ENCODE data around the gene MBNL1. TPM values are rescaled to one million over a fixed set of nuclear protein-coding genes. Genes with fewer than 3 reads are reported as not detected.

The MBNL1 gene
- total RNA-seq, 6 donors from 2014 or later: 231 to 506 (median 357) TPM

DNA sequence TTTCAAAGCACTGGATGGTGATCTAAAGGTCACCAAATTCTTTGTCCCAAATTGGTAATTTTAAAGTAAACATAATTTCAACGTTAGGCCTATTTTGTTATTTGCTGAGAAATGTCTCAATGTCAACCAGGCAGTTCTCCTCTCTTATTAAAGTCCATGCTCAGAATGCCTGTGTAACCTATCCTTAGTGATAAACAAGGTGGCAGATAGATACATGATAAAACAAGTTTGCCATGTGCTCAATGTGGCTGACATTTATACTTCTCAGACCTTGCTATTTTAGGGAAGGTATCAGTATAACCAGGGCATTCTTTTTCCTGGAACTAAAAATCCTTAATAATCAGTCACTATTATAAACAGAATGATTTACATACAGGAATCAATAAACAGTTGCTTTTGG lies 8.5 kb downstream of the MBNL1 start:
- Histone ChIP-seq H3K9me3 (no peaks in the 10 kb centered on the region), H3K4me3 (no peak overlapping the region), H3K36me3 (no peaks in the 10 kb centered on the region), H3K27ac (peak overlapping the region in 2 of 4 donors; percentile 12 to 13), H3K4me1 (peaks cover 77 to 93% (median 85%) of the 10 kb centered on the region in 4 donors), H3K27me3 (no peaks in the 10 kb centered on the region)
- DNase-seq (no peak), ATAC-seq (ENCODE audit: low FRiP score in 2 of 2) (no peak)
- TF ChIP-seq EP300 (IDR thresholded peaks at IDR 0.05) (no peak), POLR2A (IDR thresholded peaks at IDR 0.05) (no peak), POLR2AphosphoS5 (IDR thresholded peaks at IDR 0.05) (no peak)
- TF ChIP-seq, protein P1, sequence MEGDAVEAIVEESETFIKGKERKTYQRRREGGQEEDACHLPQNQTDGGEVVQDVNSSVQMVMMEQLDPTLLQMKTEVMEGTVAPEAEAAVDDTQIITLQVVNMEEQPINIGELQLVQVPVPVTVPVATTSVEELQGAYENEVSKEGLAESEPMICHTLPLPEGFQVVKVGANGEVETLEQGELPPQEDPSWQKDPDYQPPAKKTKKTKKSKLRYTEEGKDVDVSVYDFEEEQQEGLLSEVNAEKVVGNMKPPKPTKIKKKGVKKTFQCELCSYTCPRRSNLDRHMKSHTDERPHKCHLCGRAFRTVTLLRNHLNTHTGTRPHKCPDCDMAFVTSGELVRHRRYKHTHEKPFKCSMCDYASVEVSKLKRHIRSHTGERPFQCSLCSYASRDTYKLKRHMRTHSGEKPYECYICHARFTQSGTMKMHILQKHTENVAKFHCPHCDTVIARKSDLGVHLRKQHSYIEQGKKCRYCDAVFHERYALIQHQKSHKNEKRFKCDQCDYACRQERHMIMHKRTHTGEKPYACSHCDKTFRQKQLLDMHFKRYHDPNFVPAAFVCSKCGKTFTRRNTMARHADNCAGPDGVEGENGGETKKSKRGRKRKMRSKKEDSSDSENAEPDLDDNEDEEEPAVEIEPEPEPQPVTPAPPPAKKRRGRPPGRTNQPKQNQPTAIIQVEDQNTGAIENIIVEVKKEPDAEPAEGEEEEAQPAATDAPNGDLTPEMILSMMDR (IDR thresholded peaks at IDR 0.05): no peak
- 14 to 17% methylated on average over 1 of the region's 1 CpG for WGBS, 2 donors

DNA sequence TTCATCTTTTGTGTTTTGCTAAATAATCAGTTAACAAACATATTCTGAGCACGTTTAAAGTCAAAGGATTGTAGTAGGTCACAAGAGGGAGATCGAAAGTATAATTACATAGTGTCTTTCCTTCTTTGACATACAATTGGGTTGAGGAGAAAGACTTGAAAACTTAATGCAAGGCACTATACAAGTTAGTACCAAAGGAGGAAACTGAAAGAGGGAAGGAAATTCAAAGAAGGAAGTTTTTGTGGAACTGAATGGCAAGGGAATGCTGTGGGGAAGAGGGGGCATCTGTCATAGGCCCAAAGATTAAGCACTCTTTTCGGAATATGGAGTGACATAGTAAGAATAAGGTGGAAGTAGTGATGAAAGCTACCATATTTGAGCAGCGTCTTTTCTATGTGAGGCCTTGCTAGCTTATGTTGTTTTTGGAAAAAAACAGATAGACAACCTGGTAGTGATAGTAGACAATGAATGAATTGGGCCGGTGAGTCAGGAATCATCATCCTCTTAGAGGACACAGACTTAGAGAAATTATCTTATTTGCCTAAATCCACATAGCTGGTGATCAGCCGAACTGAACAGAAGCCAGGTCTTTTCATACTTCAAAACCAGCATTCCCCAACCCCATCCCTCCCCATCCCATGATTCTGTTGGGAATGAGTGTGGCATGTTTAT lies 10.2 kb downstream of the MBNL1 start:
- Histone ChIP-seq H3K27me3 (no peaks in the 10 kb centered on the region), H3K27ac (peak overlapping the region in 1 of 4 donors; percentile 27), H3K36me3 (no peaks in the 10 kb centered on the region), H3K9me3 (no peaks in the 10 kb centered on the region), H3K4me1 (peaks cover 80 to 93% (median 86%) of the 10 kb centered on the region in 4 donors), H3K4me3 (no peak overlapping the region)
- TF ChIP-seq POLR2AphosphoS5 (IDR thresholded peaks at IDR 0.05) (no peak), EP300 (IDR thresholded peaks at IDR 0.05) (no peak), POLR2A (IDR thresholded peaks at IDR 0.05) (no peak)
- TF ChIP-seq, protein P1 (IDR thresholded peaks at IDR 0.05): no peak
- ATAC-seq (ENCODE audit: low FRiP score in 2 of 2) (peak in 1 of 2 donors; percentile 41), DNase-seq (no peak)
- WGBS, 2 donors: 52 to 59% methylated on average over 6 of the region's 6 CpGs

DNA sequence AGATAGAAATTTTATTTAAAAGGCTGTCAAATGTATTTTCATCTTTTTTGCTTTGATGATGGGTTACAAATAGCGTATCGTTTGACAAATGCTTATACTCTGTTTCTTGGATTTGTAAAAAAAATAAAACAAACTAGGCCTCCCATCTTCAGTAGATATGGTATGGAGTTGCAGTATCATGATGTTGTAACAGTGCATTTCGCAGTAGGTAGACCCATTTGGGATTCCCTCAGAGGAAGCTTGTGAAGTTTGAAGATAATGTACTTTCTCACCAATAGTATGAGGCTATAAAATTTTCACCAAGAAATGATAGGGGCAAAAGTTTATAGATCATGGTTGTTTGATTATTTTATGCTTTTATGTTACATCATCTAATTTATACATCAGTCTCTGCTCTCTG lies 10.8 kb downstream of the MBNL1 start:
- Histone ChIP-seq H3K27ac (no peak overlapping the region), H3K4me3 (no peak overlapping the region), H3K36me3 (no peaks in the 10 kb centered on the region), H3K27me3 (no peaks in the 10 kb centered on the region), H3K4me1 (peaks cover 83 to 93% (median 89%) of the 10 kb centered on the region in 4 donors), H3K9me3 (no peaks in the 10 kb centered on the region)
- DNase-seq (no peak), ATAC-seq (ENCODE audit: low FRiP score in 2 of 2) (no peak)
- TF ChIP-seq POLR2AphosphoS5 (IDR thresholded peaks at IDR 0.05) (no peak), EP300 (IDR thresholded peaks at IDR 0.05) (no peak), POLR2A (IDR thresholded peaks at IDR 0.05) (no peak)
- TF ChIP-seq, protein P1 (IDR thresholded peaks at IDR 0.05): no peak
- WGBS, 2 donors: 72 to 78% methylated on average over 3 of the region's 3 CpGs

DNA sequence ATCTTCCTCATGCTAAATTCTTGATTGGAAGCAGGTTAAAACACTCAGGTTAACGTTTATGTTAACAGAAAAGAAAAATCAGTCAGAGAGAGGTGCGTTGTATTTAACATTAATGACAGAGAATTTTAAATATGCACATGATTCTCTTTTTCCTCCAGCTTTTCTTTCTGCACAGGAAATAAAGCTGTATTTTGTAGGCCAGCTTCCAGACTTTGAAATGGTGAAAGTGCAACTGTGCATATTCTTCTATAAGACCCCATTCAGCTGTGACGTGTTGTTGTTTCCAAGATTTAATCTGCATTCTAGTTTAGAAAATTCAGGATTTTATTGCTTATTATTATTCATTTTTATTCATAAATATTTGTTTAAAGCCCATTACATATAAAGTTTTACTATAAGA lies 11.8 kb downstream of the MBNL1 start:
- no peaks in the 10 kb centered on the region for H3K9me3 ChIP-seq
- peak overlapping the region in 2 of 4 donors; percentile 2 to 41 for H3K27ac ChIP-seq
- no peak overlapping the region for H3K4me3 ChIP-seq
- no peak for TF ChIP-seq POLR2A (IDR thresholded peaks at IDR 0.05)
- TF ChIP-seq EP300 (IDR thresholded peaks at IDR 0.05): no peak
- TF ChIP-seq, protein P1 (IDR thresholded peaks at IDR 0.05): no peak
- no peak for TF ChIP-seq POLR2AphosphoS5 (IDR thresholded peaks at IDR 0.05)
- no peak for DNase-seq
- no peak for ATAC-seq (ENCODE audit: low FRiP score in 2 of 2)
- WGBS, 2 donors: 37 to 47% methylated on average over 3 of the region's 3 CpGs
- H3K36me3 ChIP-seq: no peaks in the 10 kb centered on the region
- H3K27me3 ChIP-seq: no peaks in the 10 kb centered on the region
- H3K4me1 ChIP-seq: peaks cover 82 to 92% (median 87%) of the 10 kb centered on the region in 4 donors

Data from upper lobe of left lung (tissue), 6 donors.